GM12878 (cell line): ENCODE data around the gene SLC26A11. TPM values are rescaled to one million over a fixed set of nuclear protein-coding genes. Genes with fewer than 3 reads are reported as not detected.

Experiments used
- ATAC-seq: fragments of 200-7000 bp; cut with Tn5 transposase; 3 replicates; pipeline ENCODE4 v1.9.1; 2020; ENCODE audit warnings: mild to moderate bottlenecking, moderate library complexity
- BruUV-seq: library from RNA; stranded (reverse); fragments of 400-500 nt; replicated peaks from 2 replicates; lab custom pipeline; 2021; lab: Mats Ljungman, UMichigan
- CTCF ChIA-PET: fragments of 300-600 bp; sonication (Branson Sonifier 250); formaldehyde crosslinking; extraction: SDS; loops from one replicate; lab custom pipeline; 2021; ENCODE audit warnings: inconsistent platforms; lab: Yijun Ruan, JAX
- POLR2A ChIA-PET: fragments of 350-600 bp; formaldehyde crosslinking; extraction: SDS; loops from one replicate; lab custom pipeline; 2021; ENCODE audit warnings: inconsistent platforms; lab: Charles Lee
- RAD21 ChIA-PET: fragments of 300-600 bp; sonication (Branson Sonifier 250); formaldehyde crosslinking; loops from one replicate; lab custom pipeline; 2023; ENCODE audit warnings: antibody characterized with exemption; ENCODE audit not compliant: unreplicated experiment; lab: Charles Lee
- SMC1A ChIA-PET: fragments of 300-600 bp; sonication (Branson Sonifier 250); formaldehyde crosslinking; loops from one replicate; lab custom pipeline; 2023; ENCODE audit not compliant: unreplicated experiment, uncharacterized antibody; lab: Charles Lee
- DNase-seq: peaks from one replicate; pipeline ENCODE4 v3.0.0-alpha.2; 2011; ENCODE audit warnings: low read depth, low spot score
- FAIRE-seq: peaks from 3 replicates; lab custom pipeline; 2011; peaks lifted over from hg19 to GRCh38; lab: Jason Lieb, UNC
- H2AFZ ChIP-seq: 2 replicates; pipeline ENCODE4 v1.6.0; 2011; ENCODE audit warnings: low read depth, low read length, control low read depth; ENCODE audit not compliant: control insufficient read depth
- H3K27ac ChIP-seq: 2 replicates; pipeline ENCODE4 v1.5.1; 2011; ENCODE audit warnings: control low read depth; ENCODE audit not compliant: control insufficient read depth, insufficient read depth
- H3K27me3 ChIP-seq, 2 experiments: replicated peaks in 1 of 2; 2 replicates each; pipeline versions ENCODE4 v1.6.0 to v1.6.1; 2011; ENCODE audit warnings: low read length in 1 of 2; ENCODE audit not compliant: control insufficient read depth in 2 of 2, insufficient read depth in 2 of 2
- H3K36me3 ChIP-seq, 2 experiments: 2 replicates each; pipeline ENCODE4 v1.5.1; 2011; ENCODE audit warnings: low read length in 1 of 2; ENCODE audit not compliant: control insufficient read depth in 2 of 2, insufficient read depth in 2 of 2
- H3K4me1 ChIP-seq: 2 replicates; pipeline ENCODE4 v1.6.1; 2011; ENCODE audit warnings: mild to moderate bottlenecking, low read length, moderate library complexity, mixed read lengths; ENCODE audit not compliant: control insufficient read depth, insufficient read depth
- H3K4me2 ChIP-seq: 2 replicates; pipeline ENCODE4 v1.6.0; 2011; ENCODE audit warnings: control low read depth; ENCODE audit not compliant: control insufficient read depth, insufficient read depth
- H3K4me3 ChIP-seq: fragments of 200-600 bp; sonication (generic); 2 replicates; pipeline ENCODE4 v1.5.1; 2016
- H3K79me2 ChIP-seq: 2 replicates; pipeline ENCODE4 v1.6.0; 2011; ENCODE audit warnings: low read length; ENCODE audit not compliant: control insufficient read depth, insufficient read depth
- H3K9ac ChIP-seq: 2 replicates; pipeline ENCODE4 v1.8.0; 2011; ENCODE audit warnings: low read length, control low read depth, mixed read lengths; ENCODE audit not compliant: control insufficient read depth, insufficient read depth
- H3K9me3 ChIP-seq: replicated peaks from 3 replicates; pipeline ENCODE4 v1.5.1; 2011; ENCODE audit warnings: mild to moderate bottlenecking, low read length; ENCODE audit not compliant: control insufficient read depth, insufficient read depth
- H4K20me1 ChIP-seq: 2 replicates; pipeline ENCODE4 v1.6.0; 2011; ENCODE audit not compliant: control insufficient read depth, insufficient read depth
- ATF7 ChIP-seq: fragments of 450-650 bp; IDR thresholded peaks from 2 replicates; pipeline ENCODE4 v1.6.1; 2016; ENCODE audit warnings: low read depth, mild to moderate bottlenecking
- BACH1 ChIP-seq: fragments of 450-650 bp; IDR thresholded peaks from 2 replicates; pipeline ENCODE4 v1.6.1; 2017; ENCODE audit warnings: mild to moderate bottlenecking, borderline replicate concordance
- BCL11A ChIP-seq: IDR thresholded peaks from 2 replicates; pipeline ENCODE4 v1.6.1; 2011; ENCODE audit warnings: low read depth, low read length
- BHLHE40 ChIP-seq, 2 experiments: fragments of 450-650 bp in 1 of 2; IDR thresholded peaks; 2 replicates each; pipeline ENCODE4 v1.6.1; 2011 to 2017; ENCODE audit warnings: low read depth in 2 of 2, borderline replicate concordance in 1 of 2, improper control_type of control experiment in 1 of 2, low read length in 1 of 2, mild to moderate bottlenecking in 1 of 2
- CREB1 ChIP-seq: IDR thresholded peaks from 2 replicates; pipeline ENCODE4 v1.6.1; 2012; ENCODE audit warnings: low read depth, mild to moderate bottlenecking, inconsistent platforms
- DPF2 ChIP-seq: fragments of 450-650 bp; IDR thresholded peaks from 2 replicates; pipeline ENCODE4 v1.6.1; 2017; ENCODE audit warnings: mild to moderate bottlenecking
- IKZF1 ChIP-seq: fragments of 450-650 bp; conservative IDR thresholded peaks from 2 replicates; pipeline ENCODE4 v1.6.1; 2017; ENCODE audit warnings: antibody characterized with exemption, mild to moderate bottlenecking
- IKZF2 ChIP-seq, 2 experiments: fragments of 450-650 bp; IDR thresholded peaks; 2 replicates each; pipeline ENCODE4 v1.6.1; 2017; ENCODE audit warnings: mild to moderate bottlenecking in 2 of 2, moderate library complexity in 2 of 2
- MTA3 ChIP-seq: IDR thresholded peaks from 2 replicates; pipeline ENCODE4 v1.6.1; 2012; ENCODE audit warnings: low read length, inconsistent platforms, borderline replicate concordance
- NFXL1 ChIP-seq: fragments of 450-650 bp; IDR thresholded peaks from 2 replicates; pipeline ENCODE4 v1.6.1; 2017; ENCODE audit warnings: antibody characterized with exemption, mild to moderate bottlenecking, borderline replicate concordance
- NR2F1 ChIP-seq: fragments of 450-650 bp; conservative IDR thresholded peaks from 2 replicates; pipeline ENCODE4 v1.6.1; 2017; ENCODE audit warnings: mild to moderate bottlenecking
- PAX5 ChIP-seq: IDR thresholded peaks from 2 replicates; pipeline ENCODE4 v1.6.1; 2011; ENCODE audit warnings: low read depth, low read length, borderline replicate concordance
- POU2F2 ChIP-seq: IDR thresholded peaks from 3 replicates; pipeline ENCODE4 v1.6.1; 2011; ENCODE audit warnings: low read depth, mild to moderate bottlenecking, low read length, borderline replicate concordance
- STAT1 ChIP-seq: fragments of 450-650 bp; conservative IDR thresholded peaks from 2 replicates; pipeline ENCODE4 v1.6.1; 2014; ENCODE audit warnings: antibody characterized with exemption, mild to moderate bottlenecking
- STAT3 ChIP-seq: IDR thresholded peaks from 2 replicates; pipeline ENCODE4 v1.6.1; 2011; ENCODE audit warnings: low read depth, low read length, improper control_type of control experiment
- ZNF687 ChIP-seq: fragments of 450-650 bp; IDR thresholded peaks from 2 replicates; pipeline ENCODE4 v1.6.1; 2017; ENCODE audit warnings: mild to moderate bottlenecking, moderate library complexity
- WGBS: methylation state at CpG from one replicate; pipeline ENCODE4 v1.1.6; 2016; ENCODE audit warnings: low lambda C conversion rate; ENCODE audit not compliant: insufficient replicate concordance, insufficient coverage; ENCODE audit errors: missing lambda C conversion rate; 5-methylcytosine and 5-hydroxymethylcytosine counted together
- in situ Hi-C: fragments of 300-500 bp; cut with MboI; formaldehyde crosslinking; loops from 9 replicates; pipeline ENCODE4 v1.14.3; 2018; ENCODE audit warnings: mixed read lengths
- intact Hi-C: fragments of 100-400 bp; cut with micrococcal nuclease; formaldehyde crosslinking; loops from one replicate; pipeline ENCODE4 v1.14.2; 2022; ENCODE audit not compliant: unreplicated experiment
- polyA plus RNA-seq, 11 experiments: library from polyadenylated mRNA; depleted of rRNA in 4 of 11; unstranded in 6 of 11; stranded (reverse) in 5 of 11; fragments of >200 nt; fragmentation: Nextera tagmentation in 4 of 11; fragmentation: Illumina TruSeq in 1 of 11; extraction: Ambion mirVana in 4 of 11; extraction: Trizol in 1 of 11; gene quantifications; 1 replicate in 1 of 11; 2 replicates in 10 of 11; pipeline versions ENCODE4 v1.2.1 to v1.2.3, GENCODE V29; 2011 to 2016; ENCODE audit warnings: inconsistent platforms in 2 of 11, missing spikeins in 2 of 11, low read depth in 1 of 11
- total RNA-seq, 4 experiments: library from RNA; depleted of rRNA in 3 of 4; stranded (reverse); fragments of >200 nt in 3 of 4; fragmentation: Illumina TruSeq in 1 of 4; extraction: Trizol in 1 of 4; gene quantifications; 2 replicates each; pipeline versions ENCODE4 v1.2.1 to v1.2.3, GENCODE V29; 2013 to 2021

SLC26A11 gene
- total and polyA plus RNA-seq, 10 of the 15 experiments (the other 5 are each of a cell fraction or from before 2014, with no cell fraction given): 0.05 to 4.1 (median 1.2) TPM; not detected in 1

DNA sequence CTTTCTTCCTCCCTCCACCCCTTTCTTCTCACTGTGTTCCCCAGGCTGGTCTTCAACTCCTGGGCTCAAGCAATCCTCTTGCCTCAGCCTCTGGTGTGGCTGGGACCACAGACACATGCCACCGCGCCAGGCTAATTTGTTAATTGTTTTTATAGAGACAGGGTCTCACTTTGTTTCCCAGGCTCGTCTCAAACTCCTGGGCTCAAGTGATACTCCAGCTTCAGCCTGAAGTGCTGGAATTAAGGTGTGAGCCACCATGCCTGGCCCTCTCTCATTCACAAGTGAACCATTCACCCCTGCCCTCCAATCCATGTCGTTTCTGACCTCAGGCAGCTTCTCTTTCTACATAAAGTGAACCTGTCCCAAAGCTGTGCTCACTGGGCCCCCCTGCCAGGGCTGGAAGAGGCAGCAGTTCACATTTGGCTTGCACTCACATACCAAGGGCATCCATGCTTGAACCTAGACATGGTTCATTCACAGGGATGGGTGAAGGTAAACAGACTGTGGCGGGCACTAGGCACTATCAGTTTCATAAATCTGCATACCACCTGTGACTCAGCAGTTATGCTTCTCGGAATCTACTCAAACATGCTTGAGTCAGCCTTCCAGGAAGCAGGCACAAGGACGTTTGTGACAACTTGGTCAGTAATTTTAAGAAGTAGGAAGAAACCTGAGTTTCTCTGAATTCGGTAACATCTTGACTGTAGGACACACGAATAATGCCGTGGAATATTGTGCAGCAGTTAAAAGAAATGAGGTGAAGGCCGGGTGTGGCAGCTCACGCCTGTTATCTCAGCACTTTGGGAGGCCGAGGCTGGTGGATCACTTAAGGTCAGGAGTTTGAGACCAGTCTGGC lies 34.4 kb downstream of the SLC26A11 start:
- POLR2A ChIA-PET: interaction anchor here (0.6 to 0.7 kb wide), 3 partner anchors 24 to 124 kb away, joined by 3 to 8 read pairs (median 3); no protein-coding TSS in a partner anchor
- peak; percentile 86 for DNase-seq
- 9% methylated on average over 13 of the region's 13 CpGs for WGBS

More for the DNA sequence above, 34.4 kb downstream of the SLC26A11 start:
- no peaks in the 10 kb centered on the region for H4K20me1 ChIP-seq
- H3K4me2 ChIP-seq: peak overlapping the region; percentile 75
- H3K4me3 ChIP-seq: 0 out of 2 replicates have a peak overlapping the region, but pooled peaks have one; percentile 5
- RAD21 ChIA-PET: interaction anchor here (0.9 to 1.4 kb wide), 3 partner anchors 9 to 35 kb away, joined by 3 to 4 read pairs (median 3); no protein-coding TSS in a partner anchor
- ATAC-seq (peak; percentile 87), FAIRE-seq (peak; percentile 92)
- in situ Hi-C loops (no loop called here), intact Hi-C loops (loop anchor here (5.0 kb wide), 1 partner anchor 37 kb away; no protein-coding TSS in a partner anchor)
- SMC1A ChIA-PET: interaction anchor here (1.0 to 1.3 kb wide), 2 partner anchors 9 to 11 kb away, joined by 3 read pairs; no protein-coding TSS in a partner anchor
- H3K9me3 ChIP-seq: no peaks in the 10 kb centered on the region
- H3K9ac ChIP-seq: peak overlapping the region; percentile 44; the same call in 1 of the 2 replicates
- no peaks in the 10 kb centered on the region for H3K36me3 ChIP-seq
- H3K4me1 ChIP-seq: peaks cover 41% of the 10 kb centered on the region
- CTCF ChIA-PET: interaction anchor here (0.8 kb wide), 1 partner anchor 59 kb away, joined by 3 read pairs; no protein-coding TSS in a partner anchor
- H3K27me3 ChIP-seq: no peaks in the 10 kb centered on the region
- peak overlapping the region; percentile 84 for H3K27ac ChIP-seq
- TF ChIP-seq IKZF1: peak; percentile 26; the same call in 1 of the 2 replicates
- TF ChIP-seq NFXL1: no peak
- TF ChIP-seq IKZF2 (IDR thresholded peaks at IDR 0.05): peak; percentile 40 to 47; a peak in 3 of 4 replicates
- TF ChIP-seq PAX5: peak; percentile 76; the same call in 1 of the 2 replicates
- peak; percentile 85; the same call in 2 of the 3 replicates for TF ChIP-seq POU2F2
- TF ChIP-seq STAT1: no peak
- TF ChIP-seq ZNF687: 0 out of 2 replicates have a peak, but pooled peaks have one; percentile 30
- TF ChIP-seq CREB1: peak; percentile 35; the same call in 1 of the 2 replicates
- peak; percentile 50; the same call in 1 of the 2 replicates for TF ChIP-seq MTA3
- TF ChIP-seq ATF7: 0 out of 2 replicates have a peak, but pooled peaks have one; percentile 14
- TF ChIP-seq STAT3: 0 out of 2 replicates have a peak, but pooled peaks have one; percentile 27
- TF ChIP-seq DPF2: 0 out of 2 replicates have a peak, but pooled peaks have one; percentile 33
- TF ChIP-seq BHLHE40 (IDR thresholded peaks at IDR 0.05; ENCODE audit: borderline replicate concordance in 1 of 2, low read depth in 2 of 2, low read length in 1 of 2): peak in 1 of 2 experiments; percentile 41; a peak in 2 of 4 replicates
- TF ChIP-seq BACH1: peak; percentile 100
- TF ChIP-seq BCL11A: no peak
- TF ChIP-seq NR2F1: no peak
- peak overlapping the region; percentile 67 for H2AFZ ChIP-seq
- no TSS peak for BruUV-seq
- H3K79me2 ChIP-seq: no peaks in the 10 kb centered on the region
